ENCODE data around the gene LRBA. TPM values are rescaled to one million over a fixed set of nuclear protein-coding genes. Genes with fewer than 3 reads are reported as not detected.

The LRBA gene
- total and polyA plus RNA-seq, 9 of the 15 experiments (the other 6 are each of a cell fraction or from before 2014, with no cell fraction given) = 24.2 to 88.7 (median 59.7) TPM

DNA sequence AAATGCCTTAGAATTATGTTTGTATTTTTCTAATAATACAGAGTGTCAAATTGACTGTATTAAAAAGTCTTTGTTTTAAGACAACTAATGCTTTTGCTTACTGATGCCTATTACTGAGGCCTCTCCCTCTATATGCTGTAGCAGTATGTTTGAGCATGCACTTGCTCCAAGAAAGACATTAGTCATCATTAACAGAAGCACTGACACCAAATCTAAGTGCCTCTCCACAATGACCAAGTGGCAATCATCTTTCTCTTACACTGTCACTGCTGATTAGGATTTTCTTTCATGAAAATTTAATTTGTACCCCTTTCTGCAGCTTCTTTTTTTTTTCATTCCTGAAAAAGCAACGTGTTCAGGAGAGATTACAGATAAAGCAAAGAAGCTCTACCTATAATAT, 444.2 kb downstream of the LRBA start (continued):
- TF ChIP-seq TCF3 (CRISPR knock-in tag; IDR thresholded peaks at IDR 0.05) = peak; percentile 53; the same call in 1 of the 2 replicates
- TF ChIP-seq BRD4 (IDR thresholded peaks at IDR 0.05) = no peak
- peak; percentile 88 for TF ChIP-seq C11orf30 (IDR thresholded peaks at IDR 0.05; ENCODE audit: low read depth)
- TF ChIP-seq, protein P1, sequence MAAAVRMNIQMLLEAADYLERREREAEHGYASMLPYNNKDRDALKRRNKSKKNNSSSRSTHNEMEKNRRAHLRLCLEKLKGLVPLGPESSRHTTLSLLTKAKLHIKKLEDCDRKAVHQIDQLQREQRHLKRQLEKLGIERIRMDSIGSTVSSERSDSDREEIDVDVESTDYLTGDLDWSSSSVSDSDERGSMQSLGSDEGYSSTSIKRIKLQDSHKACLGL (CRISPR knock-in tag; IDR thresholded peaks at IDR 0.05; ENCODE audit: borderline replicate concordance, poor library complexity, severe bottlenecking) = no peak
- TF ChIP-seq COPS2 (conservative IDR thresholded peaks at IDR 0.05) = no peak
- TF ChIP-seq, protein P2, sequence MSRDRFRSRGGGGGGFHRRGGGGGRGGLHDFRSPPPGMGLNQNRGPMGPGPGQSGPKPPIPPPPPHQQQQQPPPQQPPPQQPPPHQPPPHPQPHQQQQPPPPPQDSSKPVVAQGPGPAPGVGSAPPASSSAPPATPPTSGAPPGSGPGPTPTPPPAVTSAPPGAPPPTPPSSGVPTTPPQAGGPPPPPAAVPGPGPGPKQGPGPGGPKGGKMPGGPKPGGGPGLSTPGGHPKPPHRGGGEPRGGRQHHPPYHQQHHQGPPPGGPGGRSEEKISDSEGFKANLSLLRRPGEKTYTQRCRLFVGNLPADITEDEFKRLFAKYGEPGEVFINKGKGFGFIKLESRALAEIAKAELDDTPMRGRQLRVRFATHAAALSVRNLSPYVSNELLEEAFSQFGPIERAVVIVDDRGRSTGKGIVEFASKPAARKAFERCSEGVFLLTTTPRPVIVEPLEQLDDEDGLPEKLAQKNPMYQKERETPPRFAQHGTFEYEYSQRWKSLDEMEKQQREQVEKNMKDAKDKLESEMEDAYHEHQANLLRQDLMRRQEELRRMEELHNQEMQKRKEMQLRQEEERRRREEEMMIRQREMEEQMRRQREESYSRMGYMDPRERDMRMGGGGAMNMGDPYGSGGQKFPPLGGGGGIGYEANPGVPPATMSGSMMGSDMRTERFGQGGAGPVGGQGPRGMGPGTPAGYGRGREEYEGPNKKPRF (IDR thresholded peaks at IDR 0.05; ENCODE audit: low read depth, low read length) = no peak
- no peak for TF ChIP-seq THRAP3 (IDR thresholded peaks at IDR 0.05; ENCODE audit: borderline replicate concordance)
- peak; percentile 81 for TF ChIP-seq MAFG (tag; conservative IDR thresholded peaks at IDR 0.05)
- TF ChIP-seq, protein P3, sequence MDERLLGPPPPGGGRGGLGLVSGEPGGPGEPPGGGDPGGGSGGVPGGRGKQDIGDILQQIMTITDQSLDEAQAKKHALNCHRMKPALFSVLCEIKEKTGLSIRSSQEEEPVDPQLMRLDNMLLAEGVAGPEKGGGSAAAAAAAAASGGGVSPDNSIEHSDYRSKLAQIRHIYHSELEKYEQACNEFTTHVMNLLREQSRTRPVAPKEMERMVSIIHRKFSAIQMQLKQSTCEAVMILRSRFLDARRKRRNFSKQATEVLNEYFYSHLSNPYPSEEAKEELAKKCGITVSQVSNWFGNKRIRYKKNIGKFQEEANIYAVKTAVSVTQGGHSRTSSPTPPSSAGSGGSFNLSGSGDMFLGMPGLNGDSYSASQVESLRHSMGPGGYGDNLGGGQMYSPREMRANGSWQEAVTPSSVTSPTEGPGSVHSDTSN (CRISPR knock-in tag; IDR thresholded peaks at IDR 0.05; ENCODE audit: low read depth) = no peak
- TF ChIP-seq, protein P3 (tag; conservative IDR thresholded peaks at IDR 0.05; ENCODE audit: low read depth) = peak; percentile 89
- no peak for TF ChIP-seq ZFP30 (CRISPR knock-in tag; IDR thresholded peaks at IDR 0.05; ENCODE audit: borderline replicate concordance)
- no peak for TF ChIP-seq PCBP1 (IDR thresholded peaks at IDR 0.05; ENCODE audit: low read depth, low read length, poor library complexity, severe bottlenecking)
- TF ChIP-seq MCM5 (IDR thresholded peaks at IDR 0.05; ENCODE audit: low read depth) = no peak
- no peak for TF ChIP-seq HDGF (IDR thresholded peaks at IDR 0.05)
- no peak for TF ChIP-seq HDAC8 (tag; IDR thresholded peaks at IDR 0.05)
- no peak for TF ChIP-seq STAT6 (CRISPR knock-in tag; IDR thresholded peaks at IDR 0.05)
- 0 out of 2 replicates have a peak, but pooled peaks have one; percentile 13 for TF ChIP-seq SMARCA4 (IDR thresholded peaks at IDR 0.05)
- TF ChIP-seq TOE1 (IDR thresholded peaks at IDR 0.05; ENCODE audit: borderline replicate concordance) = no peak
- TF ChIP-seq TOE1 (CRISPR knock-in tag; IDR thresholded peaks at IDR 0.05; ENCODE audit: borderline replicate concordance, low read depth) = no peak
- no peak for TF ChIP-seq RBM22 (IDR thresholded peaks at IDR 0.05; ENCODE audit: low read depth, low read length, poor library complexity, severe bottlenecking)
- TF ChIP-seq SREBF2 (CRISPR knock-in tag; IDR thresholded peaks at IDR 0.05) = no peak
- TF ChIP-seq ZNF3 (CRISPR knock-in tag; IDR thresholded peaks at IDR 0.05) = no peak
- TF ChIP-seq TBL1XR1 (IDR thresholded peaks at IDR 0.05; ENCODE audit: low read length in 2 of 2) = no peak

All from K562 (cell line).